HEK293T (cell line): Measurements from ENCODE around the gene ATP8A2.

Source experiments
- CTCF ChIA-PET: fragments of 350-600 bp; formaldehyde crosslinking; extraction: SDS; loops from one replicate; lab custom pipeline; 2021; ENCODE audit warnings: antibody characterized with exemption, inconsistent platforms; lab: Yijun Ruan, JAX
- POLR2A ChIA-PET: fragments of 350-600 bp; formaldehyde crosslinking; extraction: SDS; loops from one replicate; lab custom pipeline; 2020; ENCODE audit warnings: antibody characterized with exemption, inconsistent platforms; lab: Yijun Ruan, JAX
- DNase-seq: peaks from one replicate; pipeline ENCODE4 v3.0.0; 2012; ENCODE audit warnings: mixed read lengths; ENCODE audit errors: extremely low spot score
- ARNT ChIP-seq: fragments of 450-650 bp; IDR thresholded peaks from 2 replicates; pipeline ENCODE4 v1.6.1; 2017; ENCODE audit warnings: mild to moderate bottlenecking
- BHLHE40 ChIP-seq: fragments of 450-650 bp; IDR thresholded peaks from 2 replicates; pipeline ENCODE4 v1.6.1; 2016; ENCODE audit warnings: mild to moderate bottlenecking, moderate library complexity, borderline replicate concordance
- CTBP1 ChIP-seq: fragments of 450-650 bp; IDR thresholded peaks from 2 replicates; pipeline ENCODE4 v1.6.1; 2016; ENCODE audit warnings: borderline replicate concordance
- ELF4 ChIP-seq: fragments of 450-650 bp; IDR thresholded peaks from 2 replicates; pipeline ENCODE4 v1.6.1; 2017; ENCODE audit warnings: antibody characterized with exemption
- FOXA1 ChIP-seq: fragments of 450-650 bp; IDR thresholded peaks from 2 replicates; pipeline ENCODE4 v1.6.1; 2016; ENCODE audit warnings: mild to moderate bottlenecking
- FOXK2 ChIP-seq: fragments of 450-650 bp; IDR thresholded peaks from 2 replicates; pipeline ENCODE4 v1.6.1; 2016; ENCODE audit warnings: mild to moderate bottlenecking
- FOXM1 ChIP-seq: fragments of 450-650 bp; IDR thresholded peaks from 2 replicates; pipeline ENCODE4 v1.6.1; 2017; ENCODE audit warnings: mild to moderate bottlenecking, borderline replicate concordance
- HDGF ChIP-seq: fragments of 450-650 bp; IDR thresholded peaks from 2 replicates; pipeline ENCODE4 v1.6.1; 2017; ENCODE audit warnings: antibody characterized with exemption, borderline replicate concordance
- L3MBTL2 ChIP-seq: fragments of 450-650 bp; conservative IDR thresholded peaks from 2 replicates; pipeline ENCODE4 v1.6.1; 2016; ENCODE audit warnings: mild to moderate bottlenecking
- LEF1 ChIP-seq: fragments of 450-650 bp; IDR thresholded peaks from 2 replicates; pipeline ENCODE4 v1.6.1; 2017; ENCODE audit warnings: mild to moderate bottlenecking, borderline replicate concordance
- NFRKB ChIP-seq: fragments of 450-650 bp; IDR thresholded peaks from 2 replicates; pipeline ENCODE4 v1.6.1; 2016; ENCODE audit warnings: mild to moderate bottlenecking, moderate library complexity
- SP1 ChIP-seq: fragments of 450-650 bp; IDR thresholded peaks from 2 replicates; pipeline ENCODE4 v1.6.1; 2017
- SUZ12 ChIP-seq: fragments of 450-650 bp; IDR thresholded peaks from 2 replicates; pipeline ENCODE4 v1.6.1; 2016; ENCODE audit warnings: mild to moderate bottlenecking
- TARDBP ChIP-seq: fragments of 450-650 bp; IDR thresholded peaks from 2 replicates; pipeline ENCODE4 v1.6.1; 2016
- ZNF384 ChIP-seq: fragments of 450-650 bp; IDR thresholded peaks from 2 replicates; pipeline ENCODE4 v1.6.1; 2016
- TF ChIP-seq, protein P1 (sequence below): fragments of 450-650 bp; IDR thresholded peaks from 2 replicates; pipeline ENCODE4 v1.6.1; 2016

The ATP8A2 gene

DNA sequence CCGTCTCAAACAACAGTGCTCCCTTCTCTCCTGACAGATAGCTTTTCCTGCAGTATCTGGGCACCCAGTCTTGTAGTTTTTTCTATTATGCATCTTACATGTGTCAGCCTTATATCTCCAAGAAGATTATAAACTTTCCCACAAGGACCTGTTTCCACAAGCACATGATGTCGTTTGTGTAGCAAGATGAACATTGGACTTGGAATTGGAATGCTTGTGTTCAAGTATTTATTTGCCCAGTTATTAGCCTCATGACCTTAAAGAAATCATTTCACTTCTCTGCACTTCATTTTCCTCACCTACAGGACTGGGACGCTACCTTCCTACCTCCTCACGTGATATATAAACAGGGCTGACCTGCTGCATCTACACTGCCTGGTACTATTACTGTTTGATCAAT lies 658.6 kb downstream of the ATP8A2 start:
- TF ChIP-seq CTBP1 (no peak), SUZ12 (no peak), TARDBP (no peak), FOXM1 (no peak), ZNF384 (no peak)
- no peak for DNase-seq
- CTCF ChIA-PET = no interaction called here
- POLR2A ChIA-PET = no interaction called here

DNA sequence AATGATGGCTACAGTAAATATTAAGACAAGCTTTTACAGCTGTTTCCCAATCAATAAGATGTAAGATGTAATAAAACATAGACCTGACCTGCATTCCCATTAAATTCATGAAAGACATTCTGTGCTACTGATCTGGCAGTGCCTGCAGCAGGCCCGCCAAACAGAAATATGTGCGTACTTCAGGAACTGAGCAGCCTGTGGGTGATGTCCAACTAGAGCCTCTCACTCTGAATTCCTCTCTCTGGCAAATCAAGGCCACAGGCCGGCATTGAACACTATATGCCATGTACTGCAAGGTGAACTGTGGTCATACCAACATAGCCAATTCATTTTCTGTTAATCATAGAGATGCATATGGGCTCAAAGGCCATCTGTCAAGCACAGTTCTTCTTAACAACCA lies 662.2 kb downstream of the ATP8A2 start:
- TF ChIP-seq LEF1 (no peak), ZNF384 (no peak), FOXM1 (no peak), L3MBTL2 (no peak), ELF4 (no peak), TARDBP (no peak), CTBP1 (no peak), ARNT (no peak), FOXK2 (no peak), NFRKB (no peak), HDGF (no peak), BHLHE40 (no peak), SP1 (no peak), SUZ12 (no peak), FOXA1 (no peak)
- TF ChIP-seq, protein P1, sequence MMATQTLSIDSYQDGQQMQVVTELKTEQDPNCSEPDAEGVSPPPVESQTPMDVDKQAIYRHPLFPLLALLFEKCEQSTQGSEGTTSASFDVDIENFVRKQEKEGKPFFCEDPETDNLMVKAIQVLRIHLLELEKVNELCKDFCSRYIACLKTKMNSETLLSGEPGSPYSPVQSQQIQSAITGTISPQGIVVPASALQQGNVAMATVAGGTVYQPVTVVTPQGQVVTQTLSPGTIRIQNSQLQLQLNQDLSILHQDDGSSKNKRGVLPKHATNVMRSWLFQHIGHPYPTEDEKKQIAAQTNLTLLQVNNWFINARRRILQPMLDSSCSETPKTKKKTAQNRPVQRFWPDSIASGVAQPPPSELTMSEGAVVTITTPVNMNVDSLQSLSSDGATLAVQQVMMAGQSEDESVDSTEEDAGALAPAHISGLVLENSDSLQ = no peak
- CTCF ChIA-PET = no interaction called here
- no peak for DNase-seq
- POLR2A ChIA-PET = no interaction called here

DNA sequence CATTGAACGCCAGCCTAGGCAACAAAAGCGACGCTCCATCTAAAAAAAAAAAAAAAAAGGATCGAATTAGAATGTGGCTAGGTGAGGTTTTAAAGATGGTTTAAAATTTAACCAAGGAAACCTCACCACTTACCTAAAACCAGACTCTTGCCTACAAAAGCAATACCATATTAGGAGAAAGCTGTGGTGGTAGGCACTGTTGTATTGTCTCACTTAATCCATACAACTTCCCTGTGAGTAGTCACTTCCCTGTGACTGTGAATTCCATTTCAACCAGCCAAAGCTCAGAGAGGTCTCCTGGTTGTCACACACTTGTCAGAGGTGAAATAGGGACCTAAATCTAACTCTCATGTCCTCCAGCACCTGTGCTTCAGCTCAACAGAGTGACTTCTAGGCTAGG lies 664.6 kb downstream of the ATP8A2 start:
- CTCF ChIA-PET = interaction anchor here (0.6 kb wide), 1 partner anchor 40 kb away, joined by 3 read pairs; no protein-coding TSS in a partner anchor
- TF ChIP-seq SUZ12 (no peak), ZNF384 (no peak), FOXK2 (no peak), FOXM1 (no peak), TARDBP (no peak)

DNA sequence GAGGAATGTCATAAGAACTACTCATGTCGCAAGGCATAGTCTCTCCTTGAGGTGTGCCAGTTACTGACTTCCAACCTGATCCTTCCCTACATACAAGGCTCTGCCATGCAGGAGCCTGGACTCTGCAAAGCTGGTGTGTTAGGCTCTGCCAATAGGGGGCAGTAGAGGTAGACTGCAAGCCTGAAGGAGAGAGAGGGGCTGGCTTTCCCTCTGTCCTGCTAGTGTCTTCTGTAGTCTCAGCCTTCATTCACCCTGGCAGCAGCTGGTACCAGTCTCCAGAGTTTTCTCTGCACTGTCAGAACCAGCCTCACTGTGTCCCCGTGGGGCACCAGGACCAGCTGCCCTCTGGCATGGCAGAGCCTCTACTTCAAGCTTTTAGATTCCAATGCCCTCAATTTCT lies 665.5 kb downstream of the ATP8A2 start:
- peak; percentile 55 for DNase-seq
- TF ChIP-seq ARNT (no peak), ELF4 (no peak), FOXA1 (no peak), FOXM1 (no peak), FOXK2 (no peak), BHLHE40 (no peak), CTBP1 (no peak), LEF1 (no peak), SUZ12 (no peak), TARDBP (no peak), ZNF384 (no peak), NFRKB (no peak), SP1 (no peak), HDGF (no peak), L3MBTL2 (no peak)
- TF ChIP-seq, protein P1 = no peak
- POLR2A ChIA-PET = no interaction called here
- CTCF ChIA-PET = interaction anchor here (0.5 to 1.6 kb wide), 7 partner anchors 10 to 258 kb away, joined by 3 to 7 read pairs (median 5); no protein-coding TSS in a partner anchor

More for the DNA sequence above, 664.6 kb downstream of the ATP8A2 start:
- POLR2A ChIA-PET = no interaction called here
- DNase-seq = no peak

DNA sequence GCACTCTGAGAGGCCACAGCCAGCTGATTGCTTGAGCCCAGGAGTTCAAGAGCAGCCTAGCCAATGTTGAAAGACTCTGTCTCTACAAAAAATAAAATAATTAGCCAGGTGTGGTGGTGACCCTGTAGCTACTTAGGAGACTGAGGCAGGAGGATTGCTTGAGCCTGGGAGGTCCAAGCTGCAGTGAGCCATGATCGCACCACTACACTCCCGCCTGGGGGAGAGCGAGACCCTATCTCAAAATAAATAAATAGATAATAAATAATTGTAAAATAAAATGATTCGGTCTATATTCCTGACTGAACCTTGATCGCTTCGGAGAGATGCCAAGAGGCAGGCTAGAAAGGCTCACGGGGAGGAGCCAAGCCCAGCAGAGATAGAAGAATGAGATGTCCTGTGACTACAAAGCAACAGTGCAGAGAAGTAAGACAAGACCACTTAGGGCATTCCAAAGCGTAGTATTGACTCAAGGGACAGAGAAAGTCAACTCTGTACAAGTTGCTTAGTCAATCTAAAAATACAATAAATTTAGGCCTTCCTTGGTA lies 667.2 kb downstream of the ATP8A2 start:
- no peak for TF ChIP-seq FOXM1
- no peak for TF ChIP-seq FOXA1
- no peak for TF ChIP-seq CTBP1
- TF ChIP-seq HDGF = no peak
- TF ChIP-seq, protein P1 = no peak
- no peak for TF ChIP-seq FOXK2
- TF ChIP-seq L3MBTL2 = no peak
- no peak for TF ChIP-seq ARNT
- DNase-seq = no peak
- CTCF ChIA-PET = no interaction called here
- POLR2A ChIA-PET = no interaction called here

DNA sequence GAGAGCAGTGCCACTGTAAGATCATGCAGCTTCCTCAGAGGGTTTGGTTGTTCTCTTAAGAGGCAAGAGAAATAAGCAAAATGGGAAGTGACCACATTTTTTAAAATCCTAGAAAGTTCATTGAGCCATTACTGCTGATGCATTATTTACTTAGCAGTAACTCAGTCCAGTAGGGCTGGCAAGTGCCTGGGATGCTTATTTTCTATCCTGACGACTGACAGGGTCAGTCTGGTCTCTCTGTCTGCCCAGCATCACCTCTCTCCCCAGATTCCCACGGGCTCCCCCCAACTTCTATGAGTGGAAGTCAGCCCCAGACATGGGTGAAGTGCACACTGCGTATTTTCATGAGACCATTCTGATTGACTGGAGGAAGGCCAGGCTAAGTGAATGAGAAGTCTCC lies 669.7 kb downstream of the ATP8A2 start:
- ChIA-PET CTCF (no interaction called here), POLR2A (interaction anchor here (1.2 kb wide), 1 partner anchor 11 kb away, joined by 3 read pairs; the partner anchor contains the start of gene SHISA2)
- no peak for DNase-seq
- TF ChIP-seq LEF1 (no peak), L3MBTL2 (no peak), FOXA1 (no peak), TARDBP (no peak), CTBP1 (no peak), SP1 (no peak), SUZ12 (no peak), FOXM1 (no peak), ELF4 (no peak), HDGF (no peak), ZNF384 (no peak), BHLHE40 (no peak), ARNT (no peak)
